ENCODE measurements around the gene MRPL34. TPM values are rescaled to one million over a fixed set of nuclear protein-coding genes. Genes with fewer than 3 reads are reported as not detected.

MRPL34 gene
- total RNA-seq, 1 donor from 2014 or later = 242 TPM

- no peak for ATAC-seq
- intact Hi-C loops (cut with micrococcal nuclease) = no loop called here
- DNase-seq = no peak
Measured at GRCh38 chr19:17324357-17325114, 18.9 kb downstream of the MRPL34 start.

GRCh38 chr19:17325133-17325532, 19.5 kb downstream of the MRPL34 start:
- intact Hi-C loops (cut with micrococcal nuclease) = no loop called here
- DNase-seq (no peak), ATAC-seq (no peak)

GRCh38 chr19:17325881-17326594, 20.4 kb downstream of the MRPL34 start:
- peak; percentile 9 for ATAC-seq
- peak; percentile 67 for DNase-seq

GRCh38 chr19:17326595-17326966, 20.9 kb downstream of the MRPL34 start:
- intact Hi-C loops (cut with micrococcal nuclease) = no loop called here

More at GRCh38 chr19:17325881-17326594, 20.4 kb downstream of the MRPL34 start:
- intact Hi-C loops (cut with micrococcal nuclease) = no loop called here

GRCh38 chr19:17327068-17327653, 21.5 kb downstream of the MRPL34 start:
- ATAC-seq (no peak), DNase-seq (no peak)
- intact Hi-C loops (cut with micrococcal nuclease) = no loop called here

More at GRCh38 chr19:17326595-17326966, 20.9 kb downstream of the MRPL34 start:
- DNase-seq = no peak
- no peak for ATAC-seq

GRCh38 chr19:17327654-17328516, 22.2 kb downstream of the MRPL34 start:
- ATAC-seq = peak; percentile 21
- peak; percentile 64 for DNase-seq
- intact Hi-C loops (cut with micrococcal nuclease) = no loop called here

GRCh38 chr19:17328517-17329365, 23.1 kb downstream of the MRPL34 start:
- intact Hi-C loops (cut with micrococcal nuclease) = no loop called here
- ATAC-seq (no peak), DNase-seq (no peak)

GRCh38 chr19:17329366-17330261, 23.9 kb downstream of the MRPL34 start:
- no peak for ATAC-seq
- DNase-seq = no peak
- intact Hi-C loops (cut with micrococcal nuclease) = no loop called here

GRCh38 chr19:17330262-17331044, 24.8 kb downstream of the MRPL34 start:
- intact Hi-C loops (cut with micrococcal nuclease) = no loop called here
- DNase-seq = no peak
- no peak for ATAC-seq

GRCh38 chr19:17331045-17331558, 25.4 kb downstream of the MRPL34 start:
- no peak for DNase-seq
- intact Hi-C loops (cut with micrococcal nuclease) = no loop called here
- ATAC-seq = no peak

GRCh38 chr19:17332360-17332676, 26.6 kb downstream of the MRPL34 start:
- ATAC-seq = no peak
- intact Hi-C loops (cut with micrococcal nuclease) = no loop called here

GRCh38 chr19:17332677-17333581, 27.3 kb downstream of the MRPL34 start:
- intact Hi-C loops (cut with micrococcal nuclease) = no loop called here
- no peak for ATAC-seq
- DNase-seq = peak; percentile 41

More at GRCh38 chr19:17332360-17332676, 26.6 kb downstream of the MRPL34 start:
- DNase-seq = no peak

- peak; percentile 39 for DNase-seq
- intact Hi-C loops (cut with micrococcal nuclease) = no loop called here
- no peak for ATAC-seq
Measured at GRCh38 chr19:17333611-17334413, 28.1 kb downstream of the MRPL34 start.

- ATAC-seq (peak; percentile 81), DNase-seq (peak; percentile 96)
- intact Hi-C loops (cut with micrococcal nuclease) = no loop called here
Measured at GRCh38 chr19:17334414-17335409, 29.0 kb downstream of the MRPL34 start, which contains the start of gene ANO8. ANO8 (minus strand) TSS chr19:17334855; CDS start chr19:17334670, 185 bp downstream.

Measured in left ventricle myocardium superior (tissue), 1 donor.